BJ (cell line): Measurements from ENCODE around the gene ADGRG3. TPM values are rescaled to one million over a fixed set of nuclear protein-coding genes. Genes with fewer than 3 reads are reported as not detected.

Experiments
- CTCF ChIA-PET: fragments of 350-600 bp; formaldehyde crosslinking; extraction: SDS; loops from one replicate; lab custom pipeline; 2021; ENCODE audit warnings: antibody characterized with exemption, inconsistent platforms; lab: Yijun Ruan, JAX
- POLR2A ChIA-PET: fragments of 300-600 bp; sonication (Branson Sonifier 250); formaldehyde crosslinking; extraction: SDS; loops from one replicate; lab custom pipeline; 2021; ENCODE audit warnings: antibody characterized with exemption; lab: Charles Lee
- DNase-seq: peaks from one replicate; pipeline ENCODE4 v3.0.0-alpha.2; 2011; ENCODE audit warnings: low read depth
- H3K27me3 ChIP-seq: 2 replicates; pipeline ENCODE4 v1.6.0; 2011; ENCODE audit warnings: low read length; ENCODE audit not compliant: control insufficient read depth, insufficient read depth
- H3K36me3 ChIP-seq: 2 replicates; pipeline ENCODE4 v1.5.1; 2011; ENCODE audit warnings: low read length; ENCODE audit not compliant: control insufficient read depth, insufficient read depth
- H3K4me3 ChIP-seq: 2 replicates; pipeline ENCODE4 v1.5.1; 2011; ENCODE audit warnings: low read depth, mild to moderate bottlenecking, control low read depth, low read length
- polyA plus RNA-seq: library from polyadenylated mRNA; depleted of rRNA; stranded (reverse); fragments of >200 nt; gene quantifications from 2 replicates; pipeline ENCODE4 v1.2.3, GENCODE V29; 2011
- TF ChIP-seq, protein P1 (sequence below): IDR thresholded peaks from 2 replicates; pipeline ENCODE4 v1.5.1; 2011; ENCODE audit warnings: low read depth, mild to moderate bottlenecking, control low read depth, inconsistent platforms, low read length, moderate library complexity; ENCODE audit not compliant: insufficient read depth

ADGRG3 gene
- polyA plus RNA-seq, 1 experiment, result not detected

DNA sequence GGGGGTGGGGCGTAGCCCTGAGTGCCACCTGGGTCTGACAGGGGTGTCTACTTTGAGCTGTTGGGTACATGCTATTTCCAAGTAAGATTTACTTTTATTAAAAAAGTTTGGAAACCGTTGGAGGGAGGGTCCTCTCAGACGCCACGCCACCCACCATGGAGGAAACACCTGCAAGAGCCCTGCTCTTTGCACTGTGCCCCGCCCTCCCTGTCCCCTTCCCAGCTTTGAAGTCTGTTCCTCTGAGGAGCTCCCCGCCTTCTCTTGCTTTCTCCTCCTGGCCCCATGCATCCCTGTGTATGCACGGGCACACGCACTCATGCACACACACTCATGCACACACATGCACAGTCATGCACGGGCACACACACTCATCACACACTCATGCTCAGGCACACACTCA is 24.2 kb upstream of the ADGRG3 start:
- Histone ChIP-seq H3K4me3 (no peak overlapping the region), H3K27me3 (no peaks in the 10 kb centered on the region), H3K36me3 (no peaks in the 10 kb centered on the region)
- DNase-seq, result no peak
- POLR2A ChIA-PET, result no interaction called here
- TF ChIP-seq, protein P1, sequence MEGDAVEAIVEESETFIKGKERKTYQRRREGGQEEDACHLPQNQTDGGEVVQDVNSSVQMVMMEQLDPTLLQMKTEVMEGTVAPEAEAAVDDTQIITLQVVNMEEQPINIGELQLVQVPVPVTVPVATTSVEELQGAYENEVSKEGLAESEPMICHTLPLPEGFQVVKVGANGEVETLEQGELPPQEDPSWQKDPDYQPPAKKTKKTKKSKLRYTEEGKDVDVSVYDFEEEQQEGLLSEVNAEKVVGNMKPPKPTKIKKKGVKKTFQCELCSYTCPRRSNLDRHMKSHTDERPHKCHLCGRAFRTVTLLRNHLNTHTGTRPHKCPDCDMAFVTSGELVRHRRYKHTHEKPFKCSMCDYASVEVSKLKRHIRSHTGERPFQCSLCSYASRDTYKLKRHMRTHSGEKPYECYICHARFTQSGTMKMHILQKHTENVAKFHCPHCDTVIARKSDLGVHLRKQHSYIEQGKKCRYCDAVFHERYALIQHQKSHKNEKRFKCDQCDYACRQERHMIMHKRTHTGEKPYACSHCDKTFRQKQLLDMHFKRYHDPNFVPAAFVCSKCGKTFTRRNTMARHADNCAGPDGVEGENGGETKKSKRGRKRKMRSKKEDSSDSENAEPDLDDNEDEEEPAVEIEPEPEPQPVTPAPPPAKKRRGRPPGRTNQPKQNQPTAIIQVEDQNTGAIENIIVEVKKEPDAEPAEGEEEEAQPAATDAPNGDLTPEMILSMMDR, result no peak
- CTCF ChIA-PET, result interaction anchor here (1.1 to 3.1 kb wide), 4 partner anchors 34 to 68 kb away, joined by 3 to 18 read pairs (median 8); no protein-coding TSS in a partner anchor

DNA sequence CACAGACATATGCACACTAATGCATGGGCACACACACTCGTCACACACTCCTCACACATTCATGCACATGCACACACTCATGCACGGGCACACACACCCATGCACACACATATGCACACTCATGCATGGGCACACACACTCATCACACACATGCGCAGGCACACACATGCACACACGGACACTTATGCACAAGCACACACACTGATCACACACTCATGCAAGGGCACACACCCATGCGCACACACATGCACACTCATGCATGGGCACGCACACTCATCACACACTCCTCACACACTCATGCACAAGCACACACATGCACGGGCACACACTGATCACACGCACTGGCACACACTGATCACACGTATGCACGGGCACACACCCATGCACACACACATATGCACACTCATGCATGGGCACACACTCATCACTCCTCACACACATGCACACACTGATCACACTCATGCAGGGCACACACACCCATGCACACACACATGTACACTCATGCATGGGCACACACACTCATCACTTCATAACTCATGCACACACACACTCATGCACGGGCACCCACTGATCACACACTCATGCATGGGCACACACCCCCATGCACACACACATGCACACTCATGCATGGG is 23.6 kb upstream of the ADGRG3 start:
- POLR2A ChIA-PET, result no interaction called here
- H3K36me3 ChIP-seq, result no peaks in the 10 kb centered on the region
- H3K4me3 ChIP-seq, result no peak overlapping the region
- TF ChIP-seq, protein P1, result no peak
- DNase-seq, result no peak
- CTCF ChIA-PET, result interaction anchor here (1.7 to 6.1 kb wide), 3 partner anchors 52 to 69 kb away, joined by 13 to 81 read pairs (median 18); no protein-coding TSS in a partner anchor
- H3K27me3 ChIP-seq, result no peaks in the 10 kb centered on the region

DNA sequence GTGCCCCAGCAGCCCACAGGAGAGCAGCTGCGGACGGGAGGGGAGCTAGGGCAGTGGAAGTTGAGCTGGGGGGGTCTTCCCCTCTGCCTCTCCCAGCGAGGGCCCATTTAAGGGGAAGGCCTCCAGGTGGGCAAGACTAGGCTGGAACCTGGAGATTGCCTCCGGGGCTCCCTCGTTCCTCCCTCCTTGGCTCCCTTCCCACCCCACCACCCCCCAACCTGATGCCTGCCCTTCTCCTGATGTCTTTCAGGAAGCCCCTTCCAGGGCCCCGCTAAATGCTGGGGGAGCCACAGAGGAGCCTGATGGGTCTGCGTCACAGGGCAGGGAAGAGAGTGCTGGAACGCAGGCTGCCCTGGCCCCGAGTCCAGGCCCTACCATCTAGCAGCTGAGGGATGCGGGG is 22.9 kb upstream of the ADGRG3 start:
- Histone ChIP-seq H3K27me3 (no peaks in the 10 kb centered on the region), H3K36me3 (no peaks in the 10 kb centered on the region), H3K4me3 (no peak overlapping the region)
- CTCF ChIA-PET, result interaction anchor here (1.3 to 6.1 kb wide), 4 partner anchors 8 to 66 kb away, joined by 4 to 126 read pairs (median 80); no protein-coding TSS in a partner anchor
- POLR2A ChIA-PET, result no interaction called here
- TF ChIP-seq, protein P1, result no peak
- no peak for DNase-seq

DNA sequence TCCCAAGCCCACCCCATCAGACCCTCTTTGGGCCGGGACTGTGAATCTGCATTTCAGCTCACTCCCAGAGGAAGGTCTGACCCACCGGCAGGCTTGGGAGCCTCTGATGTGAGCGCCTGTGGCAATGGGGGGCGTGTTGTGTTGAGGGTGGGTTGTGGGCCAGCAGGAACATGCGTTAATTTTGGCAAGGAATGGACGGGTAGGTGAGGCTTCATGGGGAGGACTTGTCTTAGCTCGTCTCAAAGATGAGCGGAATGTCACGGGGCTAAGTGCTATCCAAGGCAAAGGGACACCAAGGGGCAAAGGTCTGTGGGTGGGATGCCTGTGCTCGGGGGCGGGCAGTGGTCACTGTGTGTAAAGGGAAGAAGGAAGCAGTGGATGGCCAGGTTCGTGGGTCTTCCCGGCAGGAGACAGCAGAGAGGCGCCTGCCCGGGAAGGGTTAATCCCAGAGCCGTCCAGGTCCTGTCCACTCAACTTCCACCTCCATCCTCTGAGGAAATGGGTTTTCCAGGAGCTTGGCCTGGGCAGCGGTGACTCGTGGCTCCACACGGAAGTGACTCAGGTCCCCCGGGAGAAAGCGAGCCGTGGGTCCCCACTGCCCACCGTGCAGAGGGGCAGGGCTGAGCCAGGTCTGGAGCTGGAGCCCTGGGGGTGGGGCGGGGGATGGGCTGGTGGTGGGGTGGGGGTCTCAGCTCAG is 22.3 kb upstream of the ADGRG3 start:
- Histone ChIP-seq H3K27me3 (no peaks in the 10 kb centered on the region), H3K36me3 (no peaks in the 10 kb centered on the region), H3K4me3 (no peak overlapping the region)
- TF ChIP-seq, protein P1, result no peak
- CTCF ChIA-PET, result interaction anchor here (1.3 to 6.1 kb wide), 5 partner anchors 9 to 67 kb away, joined by 4 to 126 read pairs (median 80); partner anchors contain the start of gene ADGRG1
- POLR2A ChIA-PET, result no interaction called here
- no peak for DNase-seq

DNA sequence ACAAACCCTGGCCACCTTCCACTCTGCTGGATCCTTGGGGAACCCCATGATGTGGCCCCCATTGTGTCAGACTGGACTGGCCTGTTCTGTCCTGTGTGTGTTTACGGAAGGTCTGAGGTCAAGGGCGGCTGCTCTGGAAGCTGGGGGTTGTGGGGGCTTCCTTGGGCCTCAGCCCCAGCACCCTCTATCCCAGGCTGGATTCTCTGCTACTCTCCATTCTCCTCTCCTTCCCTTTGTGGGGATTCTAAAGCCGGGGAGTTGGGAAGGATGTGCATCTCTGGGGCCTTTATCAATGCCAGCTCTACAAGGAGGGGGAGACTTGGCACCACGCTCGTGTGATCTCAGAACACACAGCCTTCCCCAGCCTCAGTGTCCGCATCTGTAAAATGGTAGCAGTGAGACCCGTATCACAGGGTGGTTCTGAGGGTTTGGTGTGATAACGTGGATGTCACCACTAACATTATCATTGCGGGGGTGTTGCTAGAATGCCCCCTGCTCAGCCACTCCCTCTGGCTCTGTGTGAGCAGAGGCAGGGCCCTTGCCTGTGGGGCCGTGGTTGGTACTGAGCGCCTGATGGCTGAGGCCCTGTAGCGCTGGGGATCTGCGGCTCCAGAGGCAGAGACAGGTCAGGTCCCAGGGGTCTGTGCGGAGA is 21.6 kb upstream of the ADGRG3 start:
- H3K4me3 ChIP-seq, result no peak overlapping the region
- H3K36me3 ChIP-seq, result no peaks in the 10 kb centered on the region
- POLR2A ChIA-PET, result no interaction called here
- no peak for DNase-seq
- no peaks in the 10 kb centered on the region for H3K27me3 ChIP-seq
- TF ChIP-seq, protein P1, result no peak
- CTCF ChIA-PET, result interaction anchor here (1.3 to 6.1 kb wide), 7 partner anchors 9 to 68 kb away, joined by 4 to 126 read pairs (median 63); partner anchors contain the start of gene ADGRG1
